ENCODE data around the gene TSPYL1.

TSPYL1 gene

GRCh38 chr6:116255246-116255800 is 24.4 kb downstream of the TSPYL1 start:
- no peak for DNase-seq

DNA sequence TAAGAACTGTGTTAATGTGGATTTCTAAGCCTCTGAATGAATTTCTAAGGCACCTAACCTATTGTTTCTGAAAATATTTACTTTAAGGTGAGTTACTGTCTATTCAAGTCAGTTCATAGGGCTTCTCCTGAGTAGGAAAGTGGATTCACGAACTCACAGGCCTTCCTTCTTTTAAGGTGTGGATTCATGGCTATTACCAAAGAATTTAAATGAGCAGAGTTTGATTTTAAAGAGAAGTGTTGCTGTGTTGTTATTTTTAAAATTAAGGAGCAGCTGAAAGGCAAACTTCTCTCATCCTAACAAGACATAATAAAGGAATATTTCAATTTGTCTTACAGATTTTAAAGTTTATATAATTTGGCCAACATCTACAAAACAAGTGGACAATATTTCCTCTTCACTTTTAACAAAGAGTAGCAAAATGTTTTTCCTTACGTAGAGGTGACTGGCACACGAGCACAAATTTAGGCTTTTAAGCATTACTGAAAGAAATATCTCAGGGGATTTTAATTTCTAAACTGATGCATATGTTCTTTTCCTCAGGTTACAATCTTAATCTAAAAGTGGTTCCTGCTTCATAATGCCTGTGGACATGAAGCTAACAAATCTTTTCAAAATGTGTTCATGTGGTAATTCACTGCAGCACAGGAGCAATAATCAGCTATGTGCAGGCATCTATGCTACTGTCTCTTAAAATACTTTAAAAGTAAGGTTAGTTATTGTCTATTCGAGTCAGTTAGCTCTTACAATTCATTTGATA is 25.3 kb downstream of the TSPYL1 start:
- no peak for DNase-seq

DNA sequence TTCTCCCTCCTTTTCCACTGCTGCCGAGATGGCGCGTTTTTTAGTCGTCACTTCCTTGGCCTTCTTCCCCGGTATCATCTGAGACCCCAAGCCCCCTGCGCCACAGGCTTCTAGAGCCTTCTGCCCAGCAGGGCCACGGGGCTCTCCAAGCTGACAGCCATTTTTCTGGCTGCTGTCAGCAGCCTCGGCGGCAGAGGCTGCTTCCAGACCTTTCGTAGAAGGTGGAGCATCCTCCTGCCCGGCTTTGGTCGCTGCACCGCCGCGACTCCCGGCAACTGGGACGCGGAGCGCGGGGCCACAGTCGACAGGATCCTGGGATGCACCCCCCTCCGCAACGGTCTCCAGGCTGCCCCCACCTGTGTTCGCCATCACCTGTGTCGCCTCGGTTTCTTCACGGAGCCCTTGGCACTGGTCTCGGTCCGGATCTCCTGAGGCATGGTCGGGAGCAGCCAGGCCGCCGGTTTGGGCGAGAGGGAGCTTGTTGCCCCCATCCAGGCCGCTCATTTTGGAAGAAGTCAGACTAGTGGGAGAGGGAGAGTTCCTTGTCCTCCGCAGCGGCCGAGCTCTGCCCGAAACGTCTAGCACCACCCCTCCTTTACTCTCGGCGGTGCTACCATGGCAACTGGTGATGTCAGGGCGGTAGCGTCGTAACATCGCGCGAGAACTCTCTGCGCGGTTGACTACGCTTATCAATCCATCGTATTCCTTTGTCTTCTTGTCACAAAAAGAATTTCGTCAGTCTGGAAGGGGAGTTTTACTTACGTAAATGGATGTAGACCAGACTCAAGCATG is 26.0 kb downstream of the TSPYL1 start, which contains the start of gene TSPYL4:
Gene TSPYL4 (minus strand): TSS at position 571 of the 792 bp plus-strand sequence. CDS start 67 bp downstream, at position 504.
- DNase-seq, result peak; percentile 98

GRCh38 chr6:116253188-116253504 is 26.6 kb downstream of the TSPYL1 start:
- no peak for DNase-seq

DNA sequence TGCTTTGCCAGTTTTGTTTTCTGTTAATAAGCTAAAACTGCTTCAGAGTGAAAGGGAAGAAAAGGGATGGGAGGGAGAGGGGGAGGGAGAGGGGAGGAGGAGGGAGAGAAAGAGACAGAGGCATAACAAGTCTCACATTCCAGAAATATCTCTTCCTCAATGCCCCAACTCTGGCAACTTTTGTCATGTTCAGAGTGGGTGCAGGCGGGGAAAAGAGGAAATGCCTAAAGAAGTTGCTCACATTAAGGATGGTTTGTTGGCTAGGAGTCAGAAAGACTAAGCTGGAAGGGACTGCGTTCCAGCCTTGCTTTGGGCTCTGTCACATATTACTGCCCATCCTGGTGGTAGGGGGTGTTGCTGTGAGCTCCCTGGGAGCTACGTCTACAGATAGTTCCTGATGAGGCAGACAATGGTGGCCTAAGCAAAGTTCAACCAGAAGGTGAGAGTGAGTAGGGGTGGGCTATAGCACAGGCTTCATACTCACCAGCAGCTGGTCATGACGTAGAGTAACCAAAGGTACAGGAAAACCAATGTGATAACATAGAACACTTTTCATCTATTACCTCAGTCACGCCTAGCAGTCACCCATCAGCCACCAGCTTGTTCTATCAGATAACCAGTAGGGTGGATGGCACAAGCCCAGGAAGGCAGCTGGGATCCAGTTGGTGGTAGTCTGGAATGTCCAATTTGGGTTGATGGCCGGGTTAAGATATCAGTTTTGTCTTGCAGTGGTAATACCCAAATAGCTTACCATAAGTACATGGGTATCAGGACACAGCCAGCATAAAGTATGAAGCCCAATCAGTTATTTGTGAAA is 28.0 kb downstream of the TSPYL1 start:
- no peak for DNase-seq

- DNase-seq, result no peak
Observed at GRCh38 chr6:116248577-116248976, 31.2 kb downstream of the TSPYL1 start.

- DNase-seq, result no peak
Observed at GRCh38 chr6:116247285-116247684, 32.4 kb downstream of the TSPYL1 start.

- DNase-seq, result no peak
Observed at GRCh38 chr6:116246089-116246488, 33.6 kb downstream of the TSPYL1 start.

DNA sequence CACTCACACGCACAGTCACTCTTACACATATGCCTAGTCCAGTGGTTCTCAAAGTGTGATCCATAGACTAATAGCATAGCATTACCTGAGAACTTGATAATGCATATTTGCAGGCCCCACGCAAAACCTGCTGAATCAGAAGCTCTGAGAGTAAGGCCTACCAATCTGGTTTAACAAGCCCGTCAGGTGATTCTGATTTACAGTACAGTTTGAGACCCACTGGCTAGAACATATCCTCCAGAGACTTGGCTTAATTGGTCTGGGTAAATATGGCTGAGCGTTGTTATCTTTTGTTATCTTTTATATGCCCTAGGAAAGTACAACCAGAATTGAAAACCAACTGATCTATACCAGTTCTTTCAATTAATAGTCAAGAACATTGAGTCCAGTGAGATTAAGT is 35.4 kb downstream of the TSPYL1 start:
- DNase-seq, result no peak

DNA sequence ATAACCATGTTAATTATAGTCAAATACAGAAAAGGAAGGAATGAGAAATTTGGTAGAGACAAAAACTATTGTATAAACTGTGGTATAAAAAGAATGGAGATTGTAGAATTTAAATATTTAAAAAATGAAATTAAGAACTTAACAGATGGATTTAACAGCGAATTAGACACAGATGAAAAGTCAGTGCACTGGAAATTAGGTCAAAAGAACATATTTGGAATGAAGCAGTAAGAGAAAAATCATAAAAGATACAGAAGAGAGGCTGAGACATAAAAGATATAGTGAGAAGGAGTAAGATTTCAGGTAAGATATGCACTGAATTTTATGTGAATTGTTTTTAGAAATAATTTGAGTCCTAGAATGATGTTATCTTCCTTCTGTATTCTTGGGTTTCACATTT is 39.9 kb downstream of the TSPYL1 start:
- no peak for DNase-seq

DNA sequence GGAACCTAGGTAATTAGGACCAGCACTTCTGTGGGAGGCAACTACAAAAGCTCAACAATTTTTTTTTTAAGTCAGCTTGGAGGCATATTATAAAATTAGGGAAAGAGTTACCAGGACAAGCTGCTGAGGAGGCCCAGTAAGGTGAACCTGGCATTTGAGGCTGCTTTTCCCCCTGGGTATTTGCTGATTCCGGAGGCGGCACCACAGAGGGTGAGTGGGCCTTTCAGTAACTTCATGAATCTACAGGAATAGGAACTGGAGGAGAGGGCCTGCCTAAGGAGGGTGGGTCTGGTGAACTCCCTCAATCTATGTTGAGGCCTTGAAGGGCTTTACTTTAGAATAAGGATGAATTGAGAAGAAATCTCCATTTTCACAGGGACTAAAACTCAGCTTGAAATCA is 40.5 kb downstream of the TSPYL1 start:
- no peak for DNase-seq

- DNase-seq, result no peak
Observed at GRCh38 chr6:116238083-116238482, 41.6 kb downstream of the TSPYL1 start.

- no peak for DNase-seq
Observed at GRCh38 chr6:116234689-116235088, 45.0 kb downstream of the TSPYL1 start.

- DNase-seq, result peak; percentile 89
Observed at GRCh38 chr6:116229287-116229913, 50.3 kb downstream of the TSPYL1 start.
